ENCODE measurements around the gene SPATS2.
"Not testable (repeated sequence)": the region's sequence is repeated elsewhere in the genome, so short reads cannot be mapped to it uniquely, and the experiment has no call there.

Gene SPATS2

DNA sequence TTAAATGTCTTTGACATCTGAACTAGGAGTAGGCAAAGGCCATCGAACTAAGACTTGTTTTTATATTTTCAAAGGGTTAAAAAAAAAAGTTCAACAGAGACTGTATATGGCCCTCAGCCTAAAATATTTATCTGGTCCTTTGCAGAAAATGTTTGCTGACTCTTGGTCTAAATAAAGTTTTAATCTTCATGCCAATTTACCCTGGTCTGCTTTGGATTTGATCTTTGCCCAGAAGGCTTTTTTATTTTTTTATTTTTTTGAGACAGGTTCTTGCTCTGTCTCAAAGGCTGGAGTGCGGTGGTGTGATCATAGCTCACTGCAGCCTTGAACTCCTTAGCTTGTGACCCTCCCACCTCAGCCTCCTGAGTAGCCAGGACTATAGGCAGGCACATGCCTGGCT, 47.1 kb downstream of the SPATS2 start:
- no peak for DNase-seq

DNA sequence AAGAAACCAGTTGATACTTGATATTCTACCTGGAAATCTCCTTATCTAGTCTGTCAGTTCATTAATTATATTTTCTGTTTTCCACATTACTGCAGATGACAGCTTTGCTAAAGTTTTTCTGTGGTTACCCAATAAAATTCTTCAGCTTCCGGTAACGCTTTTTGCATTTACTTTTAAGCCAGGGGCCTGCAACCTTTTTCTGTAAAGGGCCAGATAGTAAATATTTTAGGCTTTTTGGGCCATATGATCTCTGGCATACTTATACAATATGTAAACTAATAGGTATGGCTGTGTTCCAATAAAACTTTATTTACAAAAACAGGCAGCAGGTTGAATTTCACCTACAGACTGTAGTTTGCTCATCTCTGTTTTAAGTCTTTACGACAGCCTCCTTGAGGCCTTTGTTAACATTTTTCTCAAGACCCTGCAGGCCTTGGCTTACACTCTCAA, 48.3 kb downstream of the SPATS2 start:
- no peak for DNase-seq

DNA sequence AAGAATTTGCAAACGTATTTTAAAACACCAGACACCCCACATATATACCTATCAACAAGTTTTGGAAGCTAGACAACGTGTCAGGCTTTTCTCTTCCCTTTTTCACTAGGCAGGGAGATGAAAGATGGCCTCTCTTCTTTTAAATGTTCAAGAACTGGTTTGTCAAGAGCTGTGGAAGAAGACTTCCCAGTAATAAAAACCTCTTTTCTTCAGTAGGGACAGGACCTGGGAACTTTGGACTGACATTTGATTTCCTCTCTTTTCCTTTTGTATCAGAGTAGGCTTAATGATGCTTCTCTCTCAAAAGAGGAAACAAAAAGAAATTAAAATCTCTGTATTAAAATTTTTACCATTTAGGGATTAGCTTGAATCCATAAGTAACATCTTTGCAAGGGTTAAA, 49.6 kb downstream of the SPATS2 start:
- DNase-seq = no peak

DNA sequence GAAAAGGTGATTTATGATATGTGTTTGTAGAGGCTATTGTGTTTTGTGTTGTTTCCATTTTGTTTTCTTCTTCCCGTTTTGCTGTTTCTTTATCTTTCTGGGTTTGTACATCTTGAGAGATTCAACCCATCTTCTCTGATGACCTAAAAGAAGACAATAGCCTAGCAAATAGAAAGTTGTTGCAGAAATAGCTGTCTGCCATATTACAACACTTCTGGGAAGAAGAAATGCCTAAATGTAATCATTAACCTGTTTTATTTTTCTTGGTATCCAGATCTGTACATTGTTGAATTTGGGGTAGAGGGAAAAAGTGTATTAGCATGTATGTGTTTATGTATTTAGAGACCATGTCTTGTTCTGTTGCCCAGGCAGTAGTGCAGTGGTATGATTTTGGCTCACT, 50.3 kb downstream of the SPATS2 start:
- no peak for DNase-seq

DNA sequence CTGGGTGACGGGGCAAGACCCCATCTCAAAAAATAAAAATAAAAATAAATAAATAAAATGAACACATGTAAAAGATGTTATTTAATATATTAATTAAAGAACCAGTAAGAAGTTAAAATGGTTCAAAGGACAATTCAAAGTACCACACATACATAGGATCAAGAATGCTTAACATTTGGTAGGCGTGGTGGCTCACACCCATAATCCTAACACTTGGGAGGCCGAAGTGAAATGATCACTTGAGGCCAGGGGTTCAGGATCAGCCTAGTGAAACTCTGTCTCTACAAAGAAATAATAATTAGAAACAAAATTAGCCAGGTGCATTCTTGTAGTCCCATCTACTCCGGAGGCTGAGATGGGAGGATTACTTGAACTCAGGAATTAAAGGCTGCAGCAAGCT, 53.3 kb downstream of the SPATS2 start:
- no peak for DNase-seq

DNA sequence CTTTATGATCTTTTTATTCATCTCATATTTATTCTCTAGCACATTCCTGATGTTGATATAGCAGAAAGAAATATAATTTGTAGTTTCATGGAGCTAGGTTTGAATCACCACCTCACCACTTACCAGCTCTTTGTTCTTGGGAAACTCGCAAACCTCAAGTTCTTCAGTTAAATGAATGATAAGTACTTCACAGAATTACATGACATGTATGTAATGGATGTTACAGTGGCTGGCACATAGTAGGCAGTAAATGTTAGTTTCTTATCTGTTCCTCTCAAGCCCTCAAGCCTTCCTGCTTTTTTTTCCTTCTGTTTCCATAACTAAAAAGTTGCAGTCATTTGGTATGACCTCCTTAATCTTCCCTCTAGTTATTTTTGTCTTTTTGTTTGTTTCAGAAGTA, 54.9 kb downstream of the SPATS2 start:
- DNase-seq = no peak

DNA sequence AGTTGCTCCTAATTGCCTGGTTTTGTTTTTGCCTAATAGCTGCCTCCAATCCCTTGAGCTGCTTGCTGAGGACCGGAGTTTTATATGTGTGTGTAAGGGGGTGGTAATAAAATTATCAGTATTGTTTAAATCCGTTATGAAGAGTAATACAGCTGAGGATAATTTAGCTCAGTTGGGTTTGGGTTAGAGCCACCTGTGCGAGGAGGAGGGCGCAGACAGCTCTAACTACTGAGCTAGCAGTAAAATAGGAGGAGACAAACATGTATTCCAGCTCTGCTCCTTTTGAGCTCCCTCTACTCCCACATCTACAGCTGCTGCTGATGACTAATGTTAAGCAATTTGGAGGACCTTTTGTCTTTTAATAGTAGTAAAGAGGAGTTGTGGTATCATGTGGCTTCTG, 61.5 kb downstream of the SPATS2 start:
- peak; percentile 68 for DNase-seq

DNA sequence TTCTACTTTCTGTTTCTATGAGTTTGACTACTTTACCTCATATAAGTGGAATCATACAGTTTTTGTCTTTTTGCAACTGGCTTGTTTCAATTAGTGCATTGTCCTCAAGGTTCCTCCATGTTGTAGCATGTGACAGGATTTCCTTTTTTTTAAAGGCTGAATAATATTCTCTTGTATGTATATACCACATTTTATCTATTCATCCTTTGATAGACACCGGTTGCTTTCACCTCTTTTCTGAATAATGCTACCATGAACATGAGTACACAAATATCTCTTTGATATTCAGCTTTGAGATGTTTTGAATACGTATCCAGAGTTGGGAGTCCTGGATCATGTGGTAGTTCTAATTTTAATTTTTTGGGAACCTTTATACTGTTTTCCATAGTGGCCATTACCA, 65.4 kb downstream of the SPATS2 start:
- DNase-seq = no peak

DNA sequence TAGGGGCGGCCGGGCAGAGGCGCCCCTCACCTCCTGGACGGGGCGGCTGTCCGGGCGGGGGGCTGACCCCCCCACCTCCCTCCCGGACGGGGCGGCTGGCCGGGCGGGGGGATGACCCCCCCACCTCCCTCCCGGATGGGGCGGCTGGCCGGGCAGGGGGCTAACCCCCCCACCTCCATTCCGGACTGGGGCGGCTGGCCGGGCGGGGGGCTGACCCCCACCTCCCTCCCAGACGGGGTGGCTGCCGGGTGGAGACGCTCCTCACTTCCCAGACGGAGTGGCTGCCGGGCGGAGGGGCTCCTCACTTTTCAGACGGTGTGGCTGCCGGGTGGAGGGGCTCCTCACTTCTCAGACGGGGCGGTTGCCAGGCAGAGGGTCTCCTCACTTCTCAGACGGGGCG, 69.5 kb downstream of the SPATS2 start:
- not testable (repeated sequence) for DNase-seq

DNA sequence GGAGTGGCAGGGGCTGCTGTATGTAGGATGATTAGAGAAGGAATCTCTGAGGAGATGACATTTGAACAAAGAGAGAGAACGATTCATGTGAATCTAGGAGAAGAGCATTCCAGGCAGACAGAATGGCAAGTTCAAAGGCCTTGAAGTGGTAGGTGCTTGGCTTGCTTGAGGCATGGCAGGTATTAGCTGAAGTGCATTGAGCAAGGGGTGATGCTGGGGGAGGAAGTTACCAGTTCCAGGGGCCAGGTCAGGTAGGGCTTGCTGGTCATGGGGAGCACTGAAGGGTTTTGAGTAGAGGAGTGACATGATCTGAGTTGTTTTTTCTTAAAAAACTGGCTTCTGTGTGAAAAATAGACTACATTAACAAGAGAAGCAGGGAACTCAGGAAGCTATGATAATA, 71.8 kb downstream of the SPATS2 start:
- DNase-seq = no peak

DNA sequence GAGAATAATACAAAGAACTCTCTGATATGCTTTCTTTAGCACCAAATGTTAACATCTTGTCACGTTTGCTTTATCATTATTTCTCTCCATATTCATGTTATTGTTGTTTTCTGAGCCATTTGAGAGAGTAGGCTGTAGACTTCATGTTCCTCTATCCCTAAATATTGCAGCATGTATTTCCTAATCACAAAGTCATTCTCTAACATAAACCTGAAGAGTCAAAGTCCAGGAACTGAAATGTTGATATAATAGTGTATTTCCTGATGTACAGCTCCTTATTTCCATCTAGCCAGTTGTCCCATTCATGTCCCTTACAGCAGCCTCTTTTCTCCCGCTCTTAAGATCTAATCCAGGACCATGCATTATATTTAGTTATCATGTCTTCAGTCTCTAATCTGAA, 72.8 kb downstream of the SPATS2 start:
- DNase-seq = no peak

DNA sequence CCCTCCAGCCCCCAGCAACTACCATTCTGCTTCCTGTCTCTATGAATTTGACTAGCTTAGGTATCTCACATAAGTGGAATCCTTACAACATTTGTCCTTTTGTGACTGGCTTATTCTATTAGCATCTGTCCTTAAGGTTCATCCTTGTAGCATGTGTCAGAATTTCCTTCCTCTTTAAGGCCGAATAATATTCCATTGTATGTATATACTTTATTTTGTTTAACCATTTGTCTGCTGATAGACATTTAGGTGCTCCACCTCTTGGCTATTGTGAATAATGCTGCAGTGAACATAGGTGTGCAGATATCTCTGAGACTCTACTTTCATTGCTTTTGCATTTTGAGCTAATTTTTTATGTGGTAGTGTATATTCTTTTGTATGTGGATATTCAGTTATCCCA, 75.7 kb downstream of the SPATS2 start:
- no peak for DNase-seq

DNA sequence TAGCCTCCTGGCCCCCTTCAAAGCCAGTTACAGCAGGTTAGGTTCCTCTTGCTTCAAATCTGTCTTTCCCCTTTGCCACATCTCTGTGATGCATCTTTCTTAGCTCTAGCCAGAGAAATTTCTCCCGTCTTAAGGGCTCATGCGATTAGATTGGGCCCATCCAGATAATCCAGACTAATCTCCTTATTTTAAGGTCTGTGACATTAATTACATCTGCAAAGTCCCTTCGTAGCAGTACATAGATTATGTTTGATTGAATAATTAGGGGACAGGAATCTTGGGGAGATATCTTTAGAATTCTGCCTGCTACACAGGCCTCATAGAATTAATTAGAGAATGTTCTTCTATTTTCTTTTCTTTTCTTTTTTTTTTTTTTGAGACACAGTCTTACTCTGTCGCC, 79.3 kb downstream of the SPATS2 start:
- no peak for DNase-seq

DNA sequence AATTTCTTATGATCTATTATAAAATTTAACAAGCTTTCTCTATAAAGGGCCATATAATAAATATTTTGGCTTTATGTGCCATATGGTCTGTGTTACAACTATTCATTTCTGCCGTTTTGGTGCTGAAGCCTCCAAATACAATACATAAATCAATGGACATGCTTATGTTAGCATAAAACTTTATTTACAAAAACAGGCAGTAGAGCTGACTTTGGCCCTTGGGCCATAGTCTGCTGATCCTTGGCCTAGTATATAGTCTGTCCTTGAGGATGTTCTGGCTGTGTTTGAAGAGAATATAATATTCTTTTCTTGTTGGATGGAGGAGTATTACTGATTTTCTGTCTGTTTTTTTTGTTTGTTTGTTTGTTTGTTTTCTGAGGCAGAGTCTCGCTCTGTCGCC, 81.6 kb downstream of the SPATS2 start:
- no peak for DNase-seq

DNA sequence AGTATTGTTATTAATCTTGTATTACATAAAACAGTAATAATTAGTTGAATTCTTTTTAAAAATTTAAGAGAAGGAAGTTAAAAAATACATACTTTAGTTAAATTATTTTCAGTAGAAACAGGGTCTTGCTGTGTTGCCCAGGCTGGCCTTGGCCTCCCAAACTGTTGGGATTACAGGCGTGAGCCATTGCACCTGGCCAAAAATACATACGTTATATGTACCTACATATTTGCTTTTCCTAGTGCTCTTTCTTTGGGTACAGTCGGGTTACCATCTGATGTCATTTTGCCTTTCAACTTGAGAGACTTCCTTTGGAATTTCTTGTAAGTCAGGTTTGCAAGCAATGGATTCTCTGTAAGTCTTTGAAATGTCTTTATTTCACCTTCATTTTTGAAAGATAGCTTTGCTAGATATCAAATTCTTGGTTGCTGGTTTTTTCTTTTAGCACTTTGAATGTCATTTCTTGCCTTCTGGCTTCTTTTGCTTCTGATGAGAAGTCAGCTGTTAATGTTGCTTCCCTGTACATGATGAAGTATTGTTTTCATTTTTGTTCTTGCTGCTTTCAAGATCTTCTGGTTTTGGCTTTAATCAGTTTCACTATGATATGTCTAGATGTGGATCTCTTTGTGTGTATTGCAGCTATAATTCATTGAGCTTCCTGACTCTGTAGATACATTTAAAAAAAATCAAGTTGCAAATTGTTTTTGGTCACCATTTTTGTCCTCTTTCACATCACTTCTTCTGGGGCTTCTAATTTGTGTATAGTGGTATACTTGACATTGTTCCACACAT, 84.4 kb downstream of the SPATS2 start:
- DNase-seq = no peak

DNA sequence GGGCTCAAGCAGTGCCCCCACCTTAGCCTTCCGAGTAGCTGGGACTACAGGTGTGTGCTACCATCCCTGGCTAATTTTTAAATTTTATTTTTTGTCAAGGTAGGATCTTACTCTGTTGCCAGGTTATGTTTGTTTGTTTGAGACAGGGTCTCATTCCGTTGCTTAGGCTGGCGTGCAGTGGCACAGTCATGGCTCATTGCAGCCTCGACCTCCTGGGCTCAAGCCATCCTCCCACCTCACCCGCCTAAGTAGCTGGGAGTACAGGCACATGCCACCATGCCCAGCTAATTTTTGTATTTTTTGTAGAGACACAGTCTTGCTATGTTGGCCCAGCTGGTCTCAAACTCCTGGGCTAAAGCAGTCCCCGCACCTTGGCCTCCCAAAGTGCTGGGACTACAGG, 88.2 kb downstream of the SPATS2 start:
- no peak for DNase-seq

DNA sequence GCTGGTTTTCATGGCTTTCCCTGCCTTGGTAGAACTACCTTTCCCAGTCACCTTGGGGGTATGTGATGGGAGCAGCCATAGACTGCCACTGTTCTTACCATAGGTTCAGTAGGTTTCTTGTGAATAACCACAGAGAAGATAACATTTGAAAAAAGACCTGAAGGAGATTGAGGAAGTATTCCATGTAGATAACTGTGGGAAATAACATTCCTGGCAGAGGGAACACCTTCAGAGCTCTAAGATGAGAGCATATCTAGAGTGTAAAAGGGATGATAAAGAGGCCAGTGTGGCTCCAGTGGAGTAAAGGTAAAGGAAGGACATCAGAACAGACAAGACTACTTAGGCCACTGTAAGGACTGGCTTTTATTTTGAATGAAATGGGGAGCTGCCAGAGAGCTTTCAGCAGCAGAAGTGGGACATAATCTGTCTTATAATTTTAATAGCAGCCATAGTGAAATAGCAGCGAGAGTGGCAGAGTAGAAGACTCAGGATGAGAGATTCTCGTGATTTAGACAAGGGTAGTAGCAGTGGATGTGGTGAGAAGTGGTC, 88.9 kb downstream of the SPATS2 start:
- no peak for DNase-seq

DNA sequence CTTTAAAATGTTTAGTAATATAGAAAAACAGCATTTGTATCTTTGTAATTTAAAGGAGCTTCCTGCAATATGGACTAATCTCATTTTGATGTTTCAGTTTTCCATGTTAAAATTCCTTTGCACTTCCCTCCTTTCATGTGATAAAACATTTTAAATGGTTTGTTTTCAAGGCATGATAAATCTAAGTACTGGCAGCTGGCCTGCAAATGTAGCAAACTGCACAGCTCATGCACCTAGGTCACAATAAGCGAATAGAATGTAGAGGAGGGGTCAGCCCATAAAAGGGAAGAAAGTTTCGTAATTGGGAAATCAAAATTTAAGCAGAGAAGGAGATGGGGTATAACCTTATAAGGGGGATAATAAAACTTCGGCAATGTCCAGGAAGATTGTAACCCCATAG, 91.6 kb downstream of the SPATS2 start:
- no peak for DNase-seq

DNA sequence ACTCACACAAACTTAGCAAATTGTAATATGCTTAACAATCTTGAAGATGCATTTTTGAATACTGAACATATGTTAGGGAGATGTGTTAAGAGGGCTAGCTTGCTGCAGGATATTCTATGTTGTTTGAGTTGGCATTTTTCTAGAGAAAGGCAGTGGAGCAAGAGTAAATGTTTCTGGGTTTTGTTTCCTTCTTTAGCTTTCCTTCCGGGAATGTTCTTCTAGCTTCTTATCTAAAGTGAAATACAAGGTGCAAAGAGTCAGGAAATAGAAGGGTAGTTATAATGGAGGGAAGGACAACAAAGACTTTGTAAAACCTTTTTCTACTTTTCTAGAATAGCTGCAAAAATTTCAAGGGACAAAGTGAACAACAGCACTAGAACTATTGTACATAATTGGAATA, 94.0 kb downstream of the SPATS2 start:
- no peak for DNase-seq

DNA sequence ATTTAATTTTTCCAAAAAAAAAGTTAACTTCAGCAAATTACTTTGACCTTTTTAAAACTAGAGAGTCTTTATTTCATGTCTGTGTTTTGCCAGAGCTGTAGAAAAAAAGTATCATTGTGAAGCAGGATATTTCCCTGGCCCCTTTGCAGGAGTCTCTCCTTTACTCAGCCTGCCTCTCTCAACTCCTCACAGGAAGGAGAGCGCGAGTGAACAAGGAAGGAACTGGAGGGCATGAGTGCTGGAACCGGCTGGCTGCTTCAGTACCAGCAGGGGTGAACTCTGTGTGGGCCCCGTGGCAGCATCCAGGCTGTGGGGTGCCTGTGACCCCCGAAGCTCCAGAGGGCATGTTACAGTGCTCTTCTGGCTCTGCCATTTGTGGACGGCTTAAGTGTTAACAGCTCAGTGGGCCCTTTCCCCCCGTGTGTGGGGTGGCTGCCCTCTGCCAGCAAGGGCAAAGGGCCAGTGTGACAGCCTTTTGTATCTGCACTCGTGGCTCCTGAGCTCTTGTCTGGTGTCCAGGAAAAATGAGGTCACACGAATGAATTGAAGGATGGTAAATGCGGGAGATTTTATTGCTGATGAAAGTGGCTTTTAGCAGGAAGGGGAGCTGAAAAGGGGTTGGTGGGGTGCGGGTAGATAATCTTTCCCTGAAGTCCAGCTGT, 95.0 kb downstream of the SPATS2 start:
- no peak for DNase-seq

DNA sequence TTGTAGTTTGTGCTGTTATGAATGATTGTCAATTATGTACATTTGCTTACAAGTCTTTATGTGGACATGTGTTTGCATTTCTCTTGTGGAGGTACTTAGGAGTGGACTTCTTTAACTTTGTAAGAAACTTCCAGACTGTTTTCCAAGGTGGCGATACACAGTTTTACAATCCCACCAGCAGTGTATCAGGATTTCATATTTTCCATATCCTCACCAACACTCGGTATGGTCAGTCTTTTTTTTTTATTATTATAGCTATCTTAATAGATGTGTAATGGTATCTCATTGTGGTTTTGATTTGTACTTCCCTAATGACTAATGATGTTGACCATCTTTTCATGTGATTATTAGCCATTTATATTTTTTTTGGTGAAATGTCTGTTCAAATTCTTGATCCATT, 97.9 kb downstream of the SPATS2 start:
- DNase-seq = no peak

DNA sequence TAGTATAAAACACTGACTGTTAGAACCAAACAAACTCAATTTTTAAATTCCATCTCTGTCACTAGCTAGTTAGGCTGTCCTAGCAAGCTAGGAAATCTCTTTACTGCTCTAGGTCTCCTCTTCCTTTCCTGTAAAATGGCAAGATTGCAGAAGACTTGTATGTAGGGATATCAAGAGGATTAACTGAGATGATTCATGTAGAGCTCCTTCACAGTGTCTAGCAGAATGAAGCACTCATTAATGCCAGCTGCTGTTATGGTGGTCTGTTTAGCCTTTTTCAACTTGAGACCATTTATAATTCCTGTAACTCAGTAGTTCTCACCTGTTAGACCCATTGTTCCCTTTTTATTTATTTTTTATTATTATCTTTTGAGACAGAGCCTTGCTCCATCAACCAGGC, 103.7 kb downstream of the SPATS2 start:
- DNase-seq = no peak

DNA sequence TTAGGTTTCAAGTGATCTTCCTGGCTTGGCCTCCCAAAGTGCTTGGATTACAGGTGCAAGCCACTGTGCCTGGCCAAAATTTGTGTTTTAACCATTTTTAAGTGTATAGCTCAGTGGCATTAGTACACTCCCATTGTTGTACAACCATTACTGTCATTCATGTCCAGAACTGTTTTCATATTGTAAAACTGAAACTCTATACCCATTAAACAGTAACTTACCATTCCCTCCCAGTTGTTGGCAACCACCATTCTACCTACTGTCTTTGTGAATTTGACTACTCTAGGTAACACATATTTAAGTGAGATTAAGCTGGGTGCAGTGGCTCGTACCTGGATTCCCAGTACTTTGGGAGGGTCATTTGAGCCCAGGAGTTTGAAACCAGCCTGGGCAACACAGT, 104.3 kb downstream of the SPATS2 start:
- DNase-seq = no peak

DNA sequence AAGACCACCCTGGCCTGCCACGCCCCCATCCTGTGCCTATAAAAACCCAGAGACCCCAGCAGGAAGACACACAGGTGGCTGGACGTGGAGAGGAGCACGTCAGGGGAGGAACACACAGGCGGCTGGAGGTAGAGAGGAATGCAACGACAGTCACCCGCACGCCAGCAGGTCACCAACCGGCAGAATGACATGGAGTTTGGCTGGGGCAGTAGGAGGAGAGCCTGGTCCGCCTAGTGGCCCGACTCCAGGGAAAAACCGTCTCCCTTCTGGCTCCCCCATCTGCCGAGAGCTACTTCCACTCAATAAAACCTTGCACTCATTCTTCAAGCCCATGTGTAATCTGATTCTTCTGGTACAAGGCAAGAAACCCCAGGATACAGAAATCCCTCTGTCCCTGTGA, 108.8 kb downstream of the SPATS2 start:
- DNase-seq = no peak
